Activated T-cell treated with anti-CD3 and anti-CD28 coated beads, Interleukin-2, amount 50 U/mL, for 1 hour (primary cell): Measurements from ENCODE around the gene ITGA8.
"Not testable (repeated sequence)": the region's sequence is repeated elsewhere in the genome, so short reads cannot be mapped to it uniquely, and the experiment has no call there.

Experiments used
- DNase-seq: peaks from one replicate; pipeline ENCODE4 v3.0.0-alpha.2; 2020

ITGA8 gene

GRCh38 chr10:15672469-15672868 lies 47.3 kb downstream of the ITGA8 start:
- no peak for DNase-seq

GRCh38 chr10:15670880-15671279 lies 48.8 kb downstream of the ITGA8 start:
- no peak for DNase-seq

- DNase-seq: no peak
Observed at GRCh38 chr10:15661574-15661973, 58.1 kb downstream of the ITGA8 start.

GRCh38 chr10:15660990-15661389 lies 58.7 kb downstream of the ITGA8 start:
- DNase-seq: no peak

- DNase-seq: no peak
Observed at GRCh38 chr10:15658069-15658702, 61.5 kb downstream of the ITGA8 start.

- DNase-seq: no peak
Observed at GRCh38 chr10:15652757-15653156, 67.0 kb downstream of the ITGA8 start.

GRCh38 chr10:15652117-15652516 lies 67.6 kb downstream of the ITGA8 start:
- DNase-seq: no peak

- DNase-seq: no peak
Observed at GRCh38 chr10:15651175-15651574, 68.5 kb downstream of the ITGA8 start.

- DNase-seq: no peak
Observed at GRCh38 chr10:15642095-15642494, 77.6 kb downstream of the ITGA8 start.

- DNase-seq: no peak
Observed at GRCh38 chr10:15640536-15641085, 79.1 kb downstream of the ITGA8 start.

- DNase-seq: no peak
Observed at GRCh38 chr10:15636446-15636845, 83.3 kb downstream of the ITGA8 start.

GRCh38 chr10:15632456-15633091 lies 87.1 kb downstream of the ITGA8 start:
- no peak for DNase-seq

- DNase-seq: not testable (repeated sequence)
Observed at GRCh38 chr10:15631205-15631604, 88.5 kb downstream of the ITGA8 start.

- no peak for DNase-seq
Observed at GRCh38 chr10:15630353-15630752, 89.4 kb downstream of the ITGA8 start.

GRCh38 chr10:15627617-15628196 lies 92.0 kb downstream of the ITGA8 start:
- DNase-seq: no peak

- DNase-seq: no peak
Observed at GRCh38 chr10:15626937-15627336, 92.8 kb downstream of the ITGA8 start.

- no peak for DNase-seq
Observed at GRCh38 chr10:15625261-15625660, 94.5 kb downstream of the ITGA8 start.

GRCh38 chr10:15624401-15625196 lies 95.1 kb downstream of the ITGA8 start:
- no peak for DNase-seq

- no peak for DNase-seq
Observed at GRCh38 chr10:15620836-15621515, 98.7 kb downstream of the ITGA8 start.

- DNase-seq: no peak
Observed at GRCh38 chr10:15620337-15620736, 99.4 kb downstream of the ITGA8 start.

- DNase-seq: no peak
Observed at GRCh38 chr10:15609246-15609645, 110.5 kb downstream of the ITGA8 start.

GRCh38 chr10:15606377-15606776 lies 113.3 kb downstream of the ITGA8 start:
- no peak for DNase-seq
